Endothelial cell of umbilical vein (primary cell): Measurements from ENCODE around the gene CD44.

Experiments
- CTCF ChIP-seq, 2 donors: IDR thresholded peaks; 1 replicate in 1 of 2; 2 replicates in 1 of 2; pipeline ENCODE4 v1.5.1; 2011; ENCODE audit warnings: low read length in 2 of 2, mild to moderate bottlenecking in 2 of 2, moderate library complexity in 2 of 2, control low read depth in 1 of 2, inconsistent platforms in 1 of 2, low read depth in 1 of 2; ENCODE audit not compliant: insufficient read depth in 1 of 2; ENCODE audit errors: extremely low read depth in 1 of 2
- EZH2 ChIP-seq: IDR thresholded peaks from 2 replicates; pipeline ENCODE4 v1.6.1; 2012; ENCODE audit warnings: borderline replicate concordance, low read depth, mild to moderate bottlenecking, moderate library complexity, low read length, inconsistent platforms; ENCODE audit not compliant: severe bottlenecking
- JUN ChIP-seq: IDR thresholded peaks from 2 replicates; pipeline ENCODE4 v1.6.1; 2011; ENCODE audit warnings: borderline replicate concordance, low read depth; ENCODE audit not compliant: insufficient read length, insufficient read depth
- MAX ChIP-seq: IDR thresholded peaks from 2 replicates; pipeline ENCODE4 v1.6.1; 2011; ENCODE audit not compliant: insufficient read depth, insufficient read length
- MYC ChIP-seq: IDR thresholded peaks from one replicate; pipeline ENCODE4 v1.6.1; 2011; ENCODE audit warnings: mild to moderate bottlenecking, low read depth, low read length
- POLR2A ChIP-seq: IDR thresholded peaks from 2 replicates; pipeline ENCODE4 v1.6.1; 2012; ENCODE audit warnings: low read depth, mild to moderate bottlenecking, control low read depth, low read length
- POLR2AphosphoS5 ChIP-seq: IDR thresholded peaks from 2 replicates; pipeline ENCODE4 v1.6.1; 2012; ENCODE audit warnings: low read depth, mild to moderate bottlenecking, control low read depth, low read length, moderate library complexity; ENCODE audit not compliant: insufficient read depth

GRCh38 chr11:35151683-35152280, 12.8 kb downstream of the CD44 start:
- TF ChIP-seq MAX, result no peak
- no peak for TF ChIP-seq CTCF (IDR thresholded peaks at IDR 0.05; ENCODE audit: extremely low read depth in 1 of 2, insufficient read depth in 1 of 2, low read depth in 1 of 2, low read length in 2 of 2)
- no peak for TF ChIP-seq POLR2A
- no peak for TF ChIP-seq POLR2AphosphoS5
- no peak for TF ChIP-seq EZH2
- no peak for TF ChIP-seq JUN
- no peak for TF ChIP-seq MYC
